Activated CD4-positive, alpha-beta T cell treated with anti-CD3 and anti-CD28 coated beads, Interleukin-2, amount 50 U/mL, for 48 hours (primary cell): ENCODE data around the gene PEMT.
A peak's percentile ranks its signal among the peaks of the same experiment; 100 is the strongest.
"Not testable (repeated sequence)": the region's sequence is repeated elsewhere in the genome, so short reads cannot be mapped to it uniquely, and the experiment has no call there.

ENCODE experiments used
- DNase-seq, 2 experiments: peaks; one replicate each; pipeline ENCODE4 v3.0.0-alpha.2; 2020

The PEMT gene

GRCh38 chr17:17480593-17481148 lies 110.8 kb downstream of the PEMT start:
- DNase-seq: no peak

GRCh38 chr17:17479209-17479608 lies 112.3 kb downstream of the PEMT start:
- DNase-seq: no peak

- peak; percentile 94 to 95 for DNase-seq
Measured at GRCh38 chr17:17476865-17477467, 114.5 kb downstream of the PEMT start, which contains the start of gene MED9. Gene MED9 (plus strand): TSS chr17:17477000. CDS start chr17:17477042, 42 bp downstream.

- DNase-seq: no peak
Measured at GRCh38 chr17:17474341-17474740, 117.2 kb downstream of the PEMT start.

GRCh38 chr17:17472333-17472920 lies 119.1 kb downstream of the PEMT start:
- DNase-seq: no peak

- no peak for DNase-seq
Measured at GRCh38 chr17:17469996-17470395, 121.5 kb downstream of the PEMT start.

- DNase-seq: no peak
Measured at GRCh38 chr17:17469358-17469757, 122.2 kb downstream of the PEMT start.

- DNase-seq: no peak
Measured at GRCh38 chr17:17468217-17469010, 123.1 kb downstream of the PEMT start.

- no peak for DNase-seq
Measured at GRCh38 chr17:17467720-17468119, 123.8 kb downstream of the PEMT start.

- no peak for DNase-seq
Measured at GRCh38 chr17:17467016-17467415, 124.5 kb downstream of the PEMT start.

GRCh38 chr17:17466511-17466910 lies 125.0 kb downstream of the PEMT start:
- DNase-seq: no peak

GRCh38 chr17:17465878-17466277 lies 125.6 kb downstream of the PEMT start:
- not testable (repeated sequence) for DNase-seq

- DNase-seq: no peak
Measured at GRCh38 chr17:17463821-17464220, 127.7 kb downstream of the PEMT start.

- DNase-seq: no peak
Measured at GRCh38 chr17:17462048-17462824, 129.3 kb downstream of the PEMT start.

- DNase-seq: no peak
Measured at GRCh38 chr17:17460038-17460437, 131.5 kb downstream of the PEMT start.

GRCh38 chr17:17457680-17458079 lies 133.8 kb downstream of the PEMT start:
- no peak for DNase-seq

GRCh38 chr17:17456251-17456650 lies 135.3 kb downstream of the PEMT start:
- DNase-seq: no peak
